GM18505 (cell line): ENCODE data around the gene REC114.
"Not testable (repeated sequence)": the region's sequence is repeated elsewhere in the genome, so short reads cannot be mapped to it uniquely, and the experiment has no call there.

Experiments
- ATAC-seq: cut with Tn5 transposase; IDR thresholded peaks from one replicate; pipeline ENCODE4 v1.9.1; 2021; ENCODE audit not compliant: unreplicated experiment
- POLR2A ChIP-seq: IDR thresholded peaks from 4 replicates; pipeline ENCODE4 v1.6.1; 2011; ENCODE audit warnings: borderline replicate concordance; ENCODE audit not compliant: insufficient read depth, insufficient read length; ENCODE audit errors: extremely low read depth

REC114 gene

GRCh38 chr15:73442968-73443367, at the start of gene REC114:
REC114 (plus strand) TSS chr15:73443164; CDS start chr15:73443186, 22 bp downstream.
- TF ChIP-seq POLR2A, result no peak
- no peak for ATAC-seq

- ATAC-seq, result no peak
- TF ChIP-seq POLR2A, result no peak
Measured at GRCh38 chr15:73393336-73393735, 49.6 kb upstream of the REC114 start.

GRCh38 chr15:73394782-73395181, 48.2 kb upstream of the REC114 start:
- no peak for TF ChIP-seq POLR2A
- no peak for ATAC-seq

- TF ChIP-seq POLR2A, result no peak
- ATAC-seq, result no peak
Measured at GRCh38 chr15:73395671-73396070, 47.3 kb upstream of the REC114 start.

GRCh38 chr15:73397461-73397860, 45.5 kb upstream of the REC114 start:
- no peak for TF ChIP-seq POLR2A
- ATAC-seq, result no peak

- no peak for TF ChIP-seq POLR2A
- no peak for ATAC-seq
Measured at GRCh38 chr15:73398861-73399260, 44.1 kb upstream of the REC114 start.

GRCh38 chr15:73400222-73400621, 42.7 kb upstream of the REC114 start:
- ATAC-seq, result not testable (repeated sequence)

GRCh38 chr15:73403171-73403570, 39.8 kb upstream of the REC114 start:
- TF ChIP-seq POLR2A, result no peak

GRCh38 chr15:73414876-73415275, 28.1 kb upstream of the REC114 start:
- no peak for ATAC-seq
- TF ChIP-seq POLR2A, result no peak

More at GRCh38 chr15:73403171-73403570, 39.8 kb upstream of the REC114 start:
- ATAC-seq, result no peak

- TF ChIP-seq POLR2A, result no peak
Measured at GRCh38 chr15:73424506-73424905, 18.5 kb upstream of the REC114 start.

GRCh38 chr15:73425510-73425909, 17.5 kb upstream of the REC114 start:
- TF ChIP-seq POLR2A, result no peak
- no peak for ATAC-seq

More at GRCh38 chr15:73424506-73424905, 18.5 kb upstream of the REC114 start:
- ATAC-seq, result no peak

GRCh38 chr15:73426323-73426994, 16.5 kb upstream of the REC114 start:
- no peak for TF ChIP-seq POLR2A
- no peak for ATAC-seq

GRCh38 chr15:73431329-73431728, 11.6 kb upstream of the REC114 start:
- ATAC-seq, result not testable (repeated sequence)

GRCh38 chr15:73433873-73434272, 9.1 kb upstream of the REC114 start:
- ATAC-seq, result no peak
- no peak for TF ChIP-seq POLR2A

- TF ChIP-seq POLR2A, result no peak
Measured at GRCh38 chr15:73436613-73437012, 6.4 kb upstream of the REC114 start.

GRCh38 chr15:73437543-73438109, 5.3 kb upstream of the REC114 start:
- no peak for ATAC-seq
- no peak for TF ChIP-seq POLR2A

More at GRCh38 chr15:73436613-73437012, 6.4 kb upstream of the REC114 start:
- no peak for ATAC-seq
